Measurements from ENCODE around the gene SUSD5.
A peak's percentile ranks its signal among the peaks of the same experiment; 100 is the strongest.
"Not testable (repeated sequence)": the region's sequence is repeated elsewhere in the genome, so short reads cannot be mapped to it uniquely, and the experiment has no call there.

Gene SUSD5

DNA sequence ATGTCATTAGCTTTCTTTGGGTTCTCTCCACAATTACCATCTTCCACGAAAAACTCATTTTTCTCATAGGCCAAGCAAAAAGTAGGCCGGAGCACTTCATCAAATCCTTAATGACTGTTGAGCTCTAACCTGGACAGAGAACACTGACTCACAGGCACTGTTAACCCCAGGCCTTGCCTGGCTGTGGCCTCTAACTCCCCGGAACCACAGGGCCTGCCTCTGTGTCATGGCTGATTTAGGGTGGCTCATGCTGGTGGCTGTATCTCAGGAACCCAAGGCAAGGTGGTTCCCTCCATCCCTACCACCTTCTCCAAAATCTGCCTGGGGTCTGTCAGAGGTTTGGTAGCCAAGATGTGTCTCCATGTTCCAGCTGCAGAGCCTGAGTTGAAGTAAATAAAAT is 101.1 kb downstream of the SUSD5 start:
- DNase-seq (ENCODE audit: low read depth in 2 of 2, low spot score in 1 of 2), result no peak

DNA sequence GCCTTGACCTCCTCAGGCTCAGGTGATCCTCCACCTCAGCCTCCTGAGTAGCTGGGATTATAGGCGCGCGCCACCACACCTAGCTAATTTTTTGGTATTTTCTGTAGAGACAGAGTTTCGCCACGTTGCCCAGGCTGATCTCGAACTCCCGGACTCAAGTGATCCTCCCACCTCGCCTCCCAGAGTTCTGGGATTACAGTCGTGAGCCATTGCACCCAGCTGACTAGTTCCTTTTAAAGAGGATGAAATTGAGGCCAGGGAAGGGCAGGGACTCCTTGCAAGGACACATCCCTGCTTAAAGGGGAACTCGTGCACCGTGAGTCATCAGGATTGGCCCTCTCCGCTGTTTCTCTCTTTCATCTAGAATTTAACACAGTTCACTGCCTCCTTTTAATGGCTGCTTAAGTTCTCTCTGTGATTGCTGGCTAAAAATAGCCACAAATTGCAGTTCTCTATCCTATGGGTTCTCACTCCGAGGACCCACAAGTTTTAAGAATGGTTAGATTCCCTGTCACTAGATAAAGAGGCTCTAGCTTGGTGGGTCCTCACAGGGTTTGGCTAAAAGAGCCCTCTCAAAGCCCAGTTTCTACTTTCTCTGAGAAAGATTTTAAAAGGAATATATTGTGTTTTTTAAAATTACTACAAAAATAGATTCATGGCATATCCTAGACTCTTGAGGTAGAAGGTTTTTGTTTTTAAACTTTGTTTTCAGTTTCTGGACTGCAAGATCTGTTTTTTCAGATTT is 103.4 kb downstream of the SUSD5 start:
- DNase-seq (ENCODE audit: low read depth in 2 of 2, low spot score in 1 of 2), result no peak

DNA sequence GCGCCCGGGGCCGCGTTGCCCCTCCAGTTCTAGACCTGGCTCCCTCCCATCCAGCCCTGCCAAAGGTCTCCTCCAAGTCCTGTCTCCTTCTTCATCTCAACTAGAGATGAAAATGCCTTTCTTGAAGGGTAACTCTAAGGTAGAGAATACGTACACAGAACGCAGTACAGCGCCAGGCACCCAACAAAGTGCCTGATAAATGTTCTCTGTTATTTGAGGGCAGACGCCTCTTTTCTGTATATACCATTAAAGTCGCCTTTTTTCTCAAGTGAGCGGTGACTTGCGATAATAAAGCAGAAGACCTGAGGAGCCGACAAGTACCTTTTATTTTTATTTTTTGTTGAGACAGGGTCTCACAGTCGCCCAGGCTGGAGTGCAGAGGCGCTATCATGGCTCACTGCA is 104.0 kb downstream of the SUSD5 start:
- DNase-seq (ENCODE audit: low read depth in 2 of 2, low spot score in 1 of 2), result no peak

DNA sequence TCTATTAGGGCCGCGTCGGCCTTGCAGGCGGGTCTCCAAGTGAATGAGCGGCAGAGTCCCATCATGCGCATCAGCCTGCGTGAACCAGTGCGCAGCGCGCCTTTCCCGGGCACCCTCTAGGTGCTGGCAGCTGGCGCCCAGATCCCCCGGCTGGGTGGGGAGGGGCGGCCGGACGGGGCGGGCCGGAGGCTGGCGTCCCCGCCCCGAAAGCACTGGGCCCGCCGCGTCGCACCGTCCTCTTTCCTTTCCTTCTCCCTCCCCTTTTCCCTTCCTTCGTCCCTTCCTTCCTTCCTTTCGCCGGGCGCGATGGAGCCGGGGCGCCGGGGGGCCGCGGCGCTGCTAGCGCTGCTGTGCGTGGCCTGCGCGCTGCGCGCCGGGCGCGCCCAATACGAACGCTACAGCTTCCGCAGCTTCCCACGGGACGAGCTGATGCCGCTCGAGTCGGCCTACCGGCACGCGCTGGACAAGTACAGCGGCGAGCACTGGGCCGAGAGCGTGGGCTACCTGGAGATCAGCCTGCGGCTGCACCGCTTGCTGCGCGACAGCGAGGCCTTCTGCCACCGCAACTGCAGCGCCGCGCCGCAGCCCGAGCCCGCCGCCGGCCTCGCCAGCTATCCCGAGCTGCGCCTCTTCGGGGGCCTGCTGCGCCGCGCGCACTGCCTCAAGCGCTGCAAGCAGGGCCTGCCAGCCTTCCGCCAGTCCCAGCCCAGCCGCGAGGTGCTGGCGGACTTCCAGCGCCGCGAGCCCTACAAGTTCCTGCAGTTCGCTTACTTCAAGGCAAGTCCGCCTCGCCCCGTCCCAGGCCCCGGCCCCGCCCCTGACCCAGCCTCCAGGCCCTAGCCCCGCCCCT is 104.6 kb downstream of the SUSD5 start, which contains the start of gene CRTAP:
Gene CRTAP (plus strand): TSS at position 243 of the 850 bp plus-strand sequence. CDS start 64 bp downstream, at position 307.
- peak; percentile 64 to 68 for DNase-seq (ENCODE audit: low read depth in 2 of 2, low spot score in 1 of 2)

DNA sequence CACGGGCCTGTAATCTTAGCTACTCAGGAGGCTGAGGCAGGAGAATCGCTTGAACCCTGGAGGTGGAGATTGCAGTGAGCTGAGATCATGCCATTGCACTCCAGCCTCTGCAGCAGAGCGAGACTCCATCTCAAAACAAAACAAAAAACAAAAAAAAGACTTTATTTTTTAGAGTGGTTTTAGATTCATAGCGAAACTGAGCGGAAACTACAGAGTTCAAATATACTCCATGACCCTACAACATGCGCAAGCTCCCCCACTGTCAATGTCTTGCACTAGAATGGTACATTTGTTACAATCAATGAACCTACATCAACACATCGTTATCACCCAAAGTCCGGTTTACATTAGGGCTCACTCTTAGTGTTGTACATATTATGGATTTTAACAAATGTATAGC is 107.0 kb downstream of the SUSD5 start:
- no peak for DNase-seq (ENCODE audit: low read depth in 2 of 2, low spot score in 1 of 2)

DNA sequence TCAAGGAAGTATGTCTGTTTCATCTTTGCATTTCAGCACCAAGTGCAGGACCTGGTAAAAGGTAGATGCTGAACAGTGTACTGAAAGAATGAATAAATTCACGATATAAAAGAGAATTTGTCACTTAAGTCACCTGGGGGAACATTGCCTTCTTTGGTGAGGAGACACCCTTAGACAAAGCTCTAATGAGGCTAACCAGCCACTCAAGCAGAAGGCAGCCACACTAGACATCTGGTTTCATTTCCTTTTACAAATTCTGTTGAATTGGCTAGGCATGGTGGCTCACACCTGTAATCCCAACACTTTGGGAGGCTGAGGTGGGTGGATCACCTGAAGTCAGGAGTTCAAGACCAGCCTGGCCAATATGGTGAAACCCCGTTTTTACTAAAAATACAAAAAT is 111.8 kb downstream of the SUSD5 start:
- not testable (repeated sequence) for DNase-seq (ENCODE audit: low read depth in 2 of 2, low spot score in 1 of 2)

- no peak for DNase-seq (ENCODE audit: low read depth in 2 of 2, low spot score in 1 of 2)
Observed at GRCh38 chr3:33105341-33105948, 113.2 kb downstream of the SUSD5 start.

GRCh38 chr3:33104803-33105202 is 113.8 kb downstream of the SUSD5 start:
- DNase-seq (ENCODE audit: low read depth in 2 of 2, low spot score in 1 of 2), result no peak

DNA sequence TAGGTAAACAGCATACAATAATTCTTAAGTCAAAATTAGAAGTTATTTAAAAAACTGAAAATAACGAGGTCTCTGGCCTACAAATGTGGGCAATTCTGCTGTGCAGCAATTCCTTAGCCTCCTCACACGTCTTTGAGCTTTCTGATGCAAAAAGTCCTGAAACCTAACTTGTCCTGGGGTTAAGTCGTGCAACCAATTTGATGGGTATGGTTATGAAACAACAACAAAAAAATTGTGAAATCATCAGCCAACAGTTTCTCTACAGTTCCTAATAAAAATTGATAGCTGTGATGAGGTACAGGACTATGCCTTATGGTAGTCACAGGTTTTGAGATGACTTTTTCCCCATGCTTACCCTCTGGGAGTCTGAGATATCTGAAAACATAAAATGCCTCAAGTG is 115.1 kb downstream of the SUSD5 start:
- no peak for DNase-seq (ENCODE audit: low read depth in 2 of 2, low spot score in 1 of 2)

DNA sequence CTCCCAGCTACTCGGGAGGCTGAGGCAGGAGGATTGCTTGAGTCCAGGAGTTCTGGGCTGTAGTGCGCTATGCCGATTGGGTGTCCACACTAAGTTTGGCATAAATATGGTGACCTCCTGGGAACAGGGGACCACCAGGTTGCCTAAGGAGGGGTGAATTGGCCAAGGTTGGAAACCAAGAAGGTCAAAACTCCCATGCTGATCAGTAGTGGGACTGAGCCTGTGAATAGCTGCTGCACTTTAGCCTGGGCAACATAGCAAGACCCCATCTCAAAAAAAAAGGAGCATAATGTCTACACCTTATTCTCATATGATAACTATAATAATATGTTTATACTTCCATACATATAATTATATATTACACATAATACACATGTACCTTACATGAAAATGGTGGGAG is 115.6 kb downstream of the SUSD5 start:
- DNase-seq (ENCODE audit: low read depth in 2 of 2, low spot score in 1 of 2), result no peak

GRCh38 chr3:33100229-33100628 is 118.4 kb downstream of the SUSD5 start:
- no peak for DNase-seq (ENCODE audit: low read depth in 2 of 2, low spot score in 1 of 2)
